GM12872 (cell line): Measurements from ENCODE around the gene RAD51AP1.

ENCODE experiments used
- CTCF ChIP-seq: IDR thresholded peaks from 3 replicates; pipeline ENCODE4 v1.5.1; 2011; ENCODE audit warnings: low read depth, mild to moderate bottlenecking, low read length, moderate library complexity; ENCODE audit not compliant: insufficient read depth

RAD51AP1 gene

GRCh38 chr12:4539167-4539870, 629 bp downstream of the RAD51AP1 start:
- TF ChIP-seq CTCF: no peak

GRCh38 chr12:4540170-4540569, 1.5 kb downstream of the RAD51AP1 start:
- no peak for TF ChIP-seq CTCF

- TF ChIP-seq CTCF: no peak
Measured at GRCh38 chr12:4540638-4541037, 1.9 kb downstream of the RAD51AP1 start.

- no peak for TF ChIP-seq CTCF
Measured at GRCh38 chr12:4545195-4545594, 6.5 kb downstream of the RAD51AP1 start.

- TF ChIP-seq CTCF: no peak
Measured at GRCh38 chr12:4552191-4552590, 13.5 kb downstream of the RAD51AP1 start.

- no peak for TF ChIP-seq CTCF
Measured at GRCh38 chr12:4553943-4554342, 15.3 kb downstream of the RAD51AP1 start.

GRCh38 chr12:4555804-4556203, 17.1 kb downstream of the RAD51AP1 start:
- TF ChIP-seq CTCF: no peak
